PC-9 (cell line): ENCODE results near the gene STARD8. TPM values are rescaled to one million over a fixed set of nuclear protein-coding genes. Genes with fewer than 3 reads are reported as not detected.

Experiments used
- BruUV-seq: library from RNA; stranded (reverse); fragments of 400-500 nt; replicated peaks from 2 replicates; lab custom pipeline; 2021; lab: Mats Ljungman, UMichigan
- CTCF ChIA-PET: fragments of 300-600 bp; sonication (Branson Sonifier 250); formaldehyde crosslinking; loops from one replicate; lab custom pipeline; 2022; ENCODE audit warnings: antibody characterized with exemption; lab: Charles Lee
- POLR2A ChIA-PET: fragments of 300-600 bp; sonication (Branson Sonifier 250); formaldehyde crosslinking; loops from one replicate; lab custom pipeline; 2022; ENCODE audit warnings: antibody characterized with exemption; ENCODE audit not compliant: unreplicated experiment; lab: Charles Lee
- DNase-seq, 2 experiments: peaks; one replicate each; pipeline versions ENCODE4 v3.0.0 to v3.0.0-alpha.2; 2015 to 2022; ENCODE audit warnings: mixed read lengths in 1 of 2
- H2AFZ ChIP-seq: fragments of 200-600 bp; sonication (generic); 2 replicates; pipeline ENCODE4 v1.8.1; 2017; ENCODE audit warnings: antibody characterized with exemption
- H3F3A ChIP-seq: fragments of 200-600 bp; sonication (generic); 2 replicates; pipeline ENCODE4 v1.8.1; 2017; ENCODE audit warnings: antibody characterized with exemption, mild to moderate bottlenecking, low read depth; ENCODE audit not compliant: insufficient read depth
- H3K27ac ChIP-seq: fragments of 200-600 bp; sonication (generic); 2 replicates; pipeline ENCODE4 v1.6.1; 2016; ENCODE audit warnings: mixed run types
- H3K27me3 ChIP-seq: fragments of 200-600 bp; sonication (generic); 2 replicates; pipeline ENCODE4 v1.6.1; 2016; ENCODE audit warnings: low read depth, mixed run types; ENCODE audit not compliant: insufficient read depth
- H3K36me3 ChIP-seq: fragments of 200-600 bp; sonication (generic); 2 replicates; pipeline ENCODE4 v1.6.1; 2016; ENCODE audit warnings: low read depth, mixed run types
- H3K4me1 ChIP-seq: fragments of 200-600 bp; sonication (generic); replicated peaks from 2 replicates; pipeline ENCODE4 v1.6.1; 2016; ENCODE audit warnings: mixed run types; ENCODE audit not compliant: insufficient read depth
- H3K4me2 ChIP-seq: fragments of 200-600 bp; sonication (generic); 2 replicates; pipeline ENCODE4 v1.6.1; 2017; ENCODE audit warnings: mixed run types
- H3K4me3 ChIP-seq: fragments of 200-600 bp; sonication (generic); 2 replicates; pipeline ENCODE4 v1.6.1; 2016; ENCODE audit warnings: mixed run types
- H3K79me2 ChIP-seq: fragments of 200-600 bp; sonication (generic); 2 replicates; pipeline ENCODE4 v1.6.1; 2017; ENCODE audit warnings: low read depth, mixed run types
- H3K9me2 ChIP-seq: fragments of 200-600 bp; sonication (generic); 2 replicates; pipeline ENCODE4 v1.8.1; 2017; ENCODE audit warnings: mild to moderate bottlenecking; ENCODE audit not compliant: insufficient read depth
- H3K9me3 ChIP-seq: fragments of 200-600 bp; sonication (generic); 2 replicates; pipeline ENCODE4 v1.8.1; 2016; ENCODE audit warnings: low read depth; ENCODE audit not compliant: insufficient read depth
- H4K20me1 ChIP-seq: fragments of 200-600 bp; sonication (generic); 2 replicates; pipeline ENCODE4 v1.8.1; 2017; ENCODE audit not compliant: insufficient read depth
- CTCF ChIP-seq: fragments of 200-600 bp; sonication (generic); conservative IDR thresholded peaks from 2 replicates; pipeline ENCODE4 v1.6.1; 2017; ENCODE audit warnings: mixed run types, antibody characterized with exemption, mild to moderate bottlenecking, moderate library complexity
- EZH2 ChIP-seq: fragments of 200-600 bp; sonication (generic); IDR thresholded peaks from 2 replicates; pipeline ENCODE4 v1.8.0; 2017; ENCODE audit warnings: antibody characterized with exemption, low read depth
- intact Hi-C: fragments of 100-400 bp; cut with micrococcal nuclease; formaldehyde crosslinking; loops from one replicate; pipeline ENCODE4 v1.10.0; 2022; ENCODE audit not compliant: unreplicated experiment
- total RNA-seq: library from RNA; stranded (reverse); gene quantifications from 2 replicates; pipeline ENCODE4 v1.2.3, GENCODE V29; 2021

Gene STARD8
- total RNA-seq, 1 experiment from 2014 or later: 2.2 TPM

GRCh38 chrX:68699960-68700746, 52.7 kb downstream of the STARD8 start:
- CTCF ChIA-PET: no interaction called here
- no peak overlapping the region for H3K4me3 ChIP-seq
- H3K9me2 ChIP-seq: no peaks in the 10 kb centered on the region
- H3K4me2 ChIP-seq: no peak overlapping the region
- H3K27me3 ChIP-seq: no peaks in the 10 kb centered on the region
- no peaks in the 10 kb centered on the region for H4K20me1 ChIP-seq
- H3K4me1 ChIP-seq: no peaks in the 10 kb centered on the region
- POLR2A ChIA-PET: no interaction called here
- no peak for TF ChIP-seq EZH2
- TF ChIP-seq CTCF: no peak
- no peak overlapping the region for H3K27ac ChIP-seq
- H3K36me3 ChIP-seq: no peaks in the 10 kb centered on the region
- H2AFZ ChIP-seq: no peak overlapping the region
- intact Hi-C loops: no loop called here
- no TSS peak for BruUV-seq
- DNase-seq: no peak
- no peaks in the 10 kb centered on the region for H3K9me3 ChIP-seq
- H3F3A ChIP-seq: no peaks in the 10 kb centered on the region
- H3K79me2 ChIP-seq: no peaks in the 10 kb centered on the region

- no TSS peak for BruUV-seq
- DNase-seq: no peak
- no peaks in the 10 kb centered on the region for H3K9me2 ChIP-seq
- no peaks in the 10 kb centered on the region for H3K9me3 ChIP-seq
- H3K4me3 ChIP-seq: no peak overlapping the region
- H3F3A ChIP-seq: no peaks in the 10 kb centered on the region
- TF ChIP-seq CTCF: no peak
- TF ChIP-seq EZH2: no peak
- no peaks in the 10 kb centered on the region for H4K20me1 ChIP-seq
- ChIA-PET CTCF (no interaction called here), POLR2A (no interaction called here)
- H3K79me2 ChIP-seq: no peaks in the 10 kb centered on the region
- H3K4me1 ChIP-seq: no peaks in the 10 kb centered on the region
- no peak overlapping the region for H2AFZ ChIP-seq
- no peak overlapping the region for H3K27ac ChIP-seq
- no peak overlapping the region for H3K4me2 ChIP-seq
- no peaks in the 10 kb centered on the region for H3K36me3 ChIP-seq
- no peaks in the 10 kb centered on the region for H3K27me3 ChIP-seq
- intact Hi-C loops: no loop called here
These were observed 55.9 kb downstream of the STARD8 start for GRCh38 chrX:68703369-68703768.

GRCh38 chrX:68703846-68704245, 56.4 kb downstream of the STARD8 start:
- Histone ChIP-seq H3K36me3 (no peaks in the 10 kb centered on the region), H2AFZ (no peak overlapping the region)
- intact Hi-C loops: no loop called here

More at GRCh38 chrX:68703846-68704245, 56.4 kb downstream of the STARD8 start:
- no peaks in the 10 kb centered on the region for H3K27me3 ChIP-seq
- ChIA-PET POLR2A (no interaction called here), CTCF (no interaction called here)
- no peak for DNase-seq
- H3K79me2 ChIP-seq: no peaks in the 10 kb centered on the region
- TF ChIP-seq EZH2: no peak
- no peak for TF ChIP-seq CTCF
- no peaks in the 10 kb centered on the region for H4K20me1 ChIP-seq
- H3K9me3 ChIP-seq: no peaks in the 10 kb centered on the region
- BruUV-seq: no TSS peak
- no peaks in the 10 kb centered on the region for H3K4me1 ChIP-seq
- no peak overlapping the region for H3K4me3 ChIP-seq
- H3K27ac ChIP-seq: no peak overlapping the region
- H3F3A ChIP-seq: no peaks in the 10 kb centered on the region
- H3K9me2 ChIP-seq: no peaks in the 10 kb centered on the region
- no peak overlapping the region for H3K4me2 ChIP-seq
